Hepatocyte (in vitro differentiated cells): ENCODE results near the gene PRPF19. TPM values are rescaled to one million over a fixed set of nuclear protein-coding genes. Genes with fewer than 3 reads are reported as not detected.

Experiments used
- DNase-seq: peaks from one replicate; pipeline ENCODE4 v3.0.0-alpha.2; 2016; ENCODE audit warnings: low spot score
- H2AFZ ChIP-seq: fragments of 200-600 bp; sonication (generic); 2 replicates; pipeline ENCODE4 v1.6.0; 2016; ENCODE audit warnings: antibody characterized with exemption, mild to moderate bottlenecking
- H3K27ac ChIP-seq: fragments of 200-600 bp; sonication (generic); 2 replicates; pipeline ENCODE4 v1.5.1; 2016; ENCODE audit warnings: mild to moderate bottlenecking
- H3K27me3 ChIP-seq: fragments of 200-600 bp; sonication (generic); 2 replicates; pipeline ENCODE4 v1.6.1; 2016
- H3K36me3 ChIP-seq: fragments of 200-600 bp; sonication (generic); replicated peaks from 2 replicates; pipeline ENCODE4 v1.5.1; 2016; ENCODE audit warnings: low read depth; ENCODE audit not compliant: insufficient read depth
- H3K4me1 ChIP-seq: fragments of 200-600 bp; sonication (generic); 2 replicates; pipeline ENCODE4 v1.5.1; 2016; ENCODE audit warnings: mild to moderate bottlenecking, moderate library complexity; ENCODE audit not compliant: insufficient read depth
- H3K4me2 ChIP-seq: fragments of 200-600 bp; sonication (generic); 2 replicates; pipeline ENCODE4 v1.6.0; 2016
- H3K4me3 ChIP-seq: fragments of 200-600 bp; sonication (generic); 2 replicates; pipeline ENCODE4 v1.5.1; 2016; ENCODE audit warnings: mild to moderate bottlenecking
- H3K79me2 ChIP-seq: fragments of 200-600 bp; sonication (generic); 2 replicates; pipeline ENCODE4 v1.6.0; 2017; ENCODE audit warnings: mild to moderate bottlenecking
- H3K9me2 ChIP-seq: fragments of 200-600 bp; sonication (generic); replicated peaks from 2 replicates; pipeline ENCODE4 v1.6.0; 2017; ENCODE audit warnings: mild to moderate bottlenecking; ENCODE audit not compliant: insufficient read depth
- H3K9me3 ChIP-seq: fragments of 200-600 bp; sonication (generic); 2 replicates; pipeline ENCODE4 v1.5.1; 2016; ENCODE audit warnings: low read depth, mild to moderate bottlenecking
- H4K20me1 ChIP-seq: fragments of 200-600 bp; sonication (generic); 2 replicates; pipeline ENCODE4 v1.6.0; 2016; ENCODE audit warnings: mild to moderate bottlenecking; ENCODE audit not compliant: insufficient read depth, poor library complexity, severe bottlenecking
- EZH2 ChIP-seq: fragments of 200-600 bp; sonication (generic); IDR thresholded peaks from 2 replicates; pipeline ENCODE4 v1.6.1; 2016; ENCODE audit warnings: antibody characterized with exemption, mild to moderate bottlenecking, borderline replicate concordance
- EZH2phosphoT487 ChIP-seq: fragments of 200-600 bp; sonication (generic); IDR thresholded peaks from one replicate; pipeline ENCODE4 v1.6.1; 2018; ENCODE audit warnings: antibody characterized with exemption, mild to moderate bottlenecking, low read depth, moderate library complexity; ENCODE audit not compliant: unreplicated experiment, severe bottlenecking
- WGBS: methylation state at CpG from one replicate; pipeline ENCODE4 v1.1.6; 2016; ENCODE audit warnings: low lambda C conversion rate; ENCODE audit errors: missing lambda C conversion rate; 5-methylcytosine and 5-hydroxymethylcytosine counted together
- polyA plus RNA-seq: library from polyadenylated mRNA; unstranded; fragments of >200 nt; fragmentation: Nextera tagmentation; extraction: Ambion mirVana; gene quantifications from 2 replicates; pipeline ENCODE4 v1.2.1, GENCODE V29; 2016
- total RNA-seq: library from RNA; depleted of rRNA; stranded (reverse); fragments of >200 nt; gene quantifications from 2 replicates; pipeline ENCODE4 v1.2.3, GENCODE V29; 2014
- TF ChIP-seq, protein P1 (sequence below): fragments of 200-600 bp; sonication (generic); IDR thresholded peaks from 2 replicates; pipeline ENCODE4 v1.5.1; 2016; ENCODE audit warnings: antibody characterized with exemption, mild to moderate bottlenecking; ENCODE audit not compliant: poor library complexity

The PRPF19 gene
- total and polyA plus RNA-seq, 2 experiments from 2014 or later = 19.3 to 53.8 TPM

DNA sequence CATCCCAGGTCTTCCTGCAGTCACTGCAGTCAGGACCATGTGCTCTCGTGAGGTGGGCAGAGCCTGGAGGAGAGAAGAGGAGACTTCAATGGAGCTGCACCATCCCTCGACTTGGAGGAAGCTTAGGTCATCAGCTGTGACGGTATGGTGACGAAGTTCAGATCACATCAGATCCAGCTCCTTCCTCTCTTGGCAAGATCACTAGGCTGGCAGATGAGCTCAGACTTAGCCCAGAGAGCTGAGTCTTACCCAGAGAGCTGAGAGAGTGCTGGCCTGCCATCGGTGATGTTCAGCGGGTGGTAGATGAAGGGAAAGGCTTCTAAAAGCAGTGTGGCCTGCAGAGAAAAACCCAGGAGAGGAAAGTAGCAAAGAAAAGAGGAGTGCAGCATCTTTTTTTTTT is 47.4 kb upstream of the PRPF19 start:
- peaks cover 35% of the 10 kb centered on the region for H3K27me3 ChIP-seq
- no peak overlapping the region for H3K4me3 ChIP-seq
- no peaks in the 10 kb centered on the region for H3K9me2 ChIP-seq
- no peak overlapping the region for H3K27ac ChIP-seq
- H3K4me2 ChIP-seq = no peak overlapping the region
- peaks cover 3% of the 10 kb centered on the region for H3K4me1 ChIP-seq
- H4K20me1 ChIP-seq = no peaks in the 10 kb centered on the region
- no peaks in the 10 kb centered on the region for H3K79me2 ChIP-seq
- DNase-seq = no peak
- TF ChIP-seq, protein P1, sequence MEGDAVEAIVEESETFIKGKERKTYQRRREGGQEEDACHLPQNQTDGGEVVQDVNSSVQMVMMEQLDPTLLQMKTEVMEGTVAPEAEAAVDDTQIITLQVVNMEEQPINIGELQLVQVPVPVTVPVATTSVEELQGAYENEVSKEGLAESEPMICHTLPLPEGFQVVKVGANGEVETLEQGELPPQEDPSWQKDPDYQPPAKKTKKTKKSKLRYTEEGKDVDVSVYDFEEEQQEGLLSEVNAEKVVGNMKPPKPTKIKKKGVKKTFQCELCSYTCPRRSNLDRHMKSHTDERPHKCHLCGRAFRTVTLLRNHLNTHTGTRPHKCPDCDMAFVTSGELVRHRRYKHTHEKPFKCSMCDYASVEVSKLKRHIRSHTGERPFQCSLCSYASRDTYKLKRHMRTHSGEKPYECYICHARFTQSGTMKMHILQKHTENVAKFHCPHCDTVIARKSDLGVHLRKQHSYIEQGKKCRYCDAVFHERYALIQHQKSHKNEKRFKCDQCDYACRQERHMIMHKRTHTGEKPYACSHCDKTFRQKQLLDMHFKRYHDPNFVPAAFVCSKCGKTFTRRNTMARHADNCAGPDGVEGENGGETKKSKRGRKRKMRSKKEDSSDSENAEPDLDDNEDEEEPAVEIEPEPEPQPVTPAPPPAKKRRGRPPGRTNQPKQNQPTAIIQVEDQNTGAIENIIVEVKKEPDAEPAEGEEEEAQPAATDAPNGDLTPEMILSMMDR = no peak
- TF ChIP-seq EZH2phosphoT487 (no peak), EZH2 (no peak)
- no peak overlapping the region for H2AFZ ChIP-seq
- no peaks in the 10 kb centered on the region for H3K9me3 ChIP-seq
- H3K36me3 ChIP-seq = no peaks in the 10 kb centered on the region
- 83% methylated on average over 6 of the region's 6 CpGs for WGBS

DNA sequence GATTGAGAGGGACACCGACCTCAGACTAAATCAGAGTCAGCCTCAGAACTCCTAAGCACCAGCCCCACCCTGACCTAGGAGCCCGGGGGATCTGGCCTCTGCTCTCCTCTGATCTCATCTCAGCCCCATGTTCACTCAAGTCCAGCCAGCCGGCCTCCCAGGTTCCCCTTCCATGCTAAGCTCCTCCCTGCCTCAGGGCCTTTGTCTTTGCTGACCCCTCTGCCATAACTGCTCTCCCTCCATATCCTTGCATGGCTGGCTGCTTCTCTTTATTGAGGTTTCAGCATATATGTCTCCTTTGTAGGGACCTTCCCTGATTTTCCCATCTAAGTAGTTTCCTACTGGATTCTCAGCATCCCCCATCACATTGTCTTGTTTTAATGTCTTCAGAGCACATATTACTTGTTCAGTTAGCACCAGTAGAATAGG is 46.4 kb upstream of the PRPF19 start:
- TF ChIP-seq EZH2 (no peak), EZH2phosphoT487 (no peak)
- TF ChIP-seq, protein P1 = no peak
- H3K4me3 ChIP-seq = no peak overlapping the region
- no peaks in the 10 kb centered on the region for H3K9me3 ChIP-seq
- H2AFZ ChIP-seq = peak overlapping the region; percentile 75
- peaks cover 3% of the 10 kb centered on the region for H3K4me1 ChIP-seq
- H3K27me3 ChIP-seq = peaks cover 35% of the 10 kb centered on the region
- H3K4me2 ChIP-seq = peak overlapping the region; percentile 81
- no peaks in the 10 kb centered on the region for H4K20me1 ChIP-seq
- 49% methylated on average over 3 of the region's 3 CpGs for WGBS
- no peak for DNase-seq
- H3K79me2 ChIP-seq = no peaks in the 10 kb centered on the region
- no peaks in the 10 kb centered on the region for H3K36me3 ChIP-seq
- no peak overlapping the region for H3K27ac ChIP-seq
- H3K9me2 ChIP-seq = no peaks in the 10 kb centered on the region

DNA sequence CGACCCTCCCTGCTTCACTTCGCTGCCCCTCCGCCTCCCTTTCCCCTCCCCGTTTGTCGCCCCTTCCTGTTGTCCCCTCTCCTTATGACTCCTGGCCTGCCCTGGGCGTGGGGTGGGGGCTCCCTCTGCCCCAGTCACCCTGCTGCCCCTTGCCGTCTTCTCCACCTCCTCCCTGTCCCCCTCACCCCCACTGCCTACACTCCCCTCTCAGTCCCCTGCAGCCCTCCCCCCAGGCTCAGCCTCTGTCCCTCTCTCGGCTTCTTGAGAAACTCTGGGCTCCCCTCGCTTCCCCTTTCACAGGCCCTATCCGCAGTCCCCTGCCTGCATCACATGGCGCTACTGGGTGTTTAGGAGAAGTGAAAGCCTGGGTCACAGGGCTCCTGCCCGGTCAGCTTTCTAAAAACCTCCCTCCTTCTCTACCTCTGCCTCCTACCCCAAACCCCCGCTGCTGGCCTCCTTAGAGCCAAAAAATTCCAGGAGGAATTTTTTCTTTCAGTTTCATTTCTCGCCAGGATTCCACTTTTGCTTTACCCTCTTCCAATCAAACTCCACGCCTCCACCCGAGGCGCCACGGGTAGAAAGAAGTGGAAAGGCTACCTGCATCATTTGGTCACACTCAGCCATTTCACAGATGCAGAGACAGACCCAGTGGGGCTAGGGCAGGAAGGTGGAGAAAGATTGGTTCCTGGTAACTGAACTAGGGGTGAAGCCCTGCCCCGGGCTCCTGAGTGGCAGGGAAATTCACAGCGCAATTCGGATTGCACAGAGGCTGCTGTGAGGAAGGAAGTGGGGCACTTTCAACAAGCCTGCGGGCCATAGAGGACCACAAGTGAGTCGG is 45.7 kb upstream of the PRPF19 start, which contains the start of gene SLC15A3:
Gene SLC15A3 (minus strand): TSS at position 273 of the 838 bp plus-strand sequence. CDS start 625 bp downstream, outside the sequence.
- H3K4me3 ChIP-seq = no peak within 1 kb of the TSS
- peaks cover 3% of the 10 kb centered on the region for H3K4me1 ChIP-seq
- no peaks in the 10 kb centered on the region for H3K9me3 ChIP-seq
- DNase-seq = no peak
- peak within 1 kb of the TSS; percentile 81 for H3K4me2 ChIP-seq
- H3K79me2 ChIP-seq = no peaks in the 10 kb centered on the region
- H2AFZ ChIP-seq = peak within 1 kb of the TSS; percentile 75
- no peaks in the 10 kb centered on the region for H3K9me2 ChIP-seq
- H3K27me3 ChIP-seq = peaks cover 35% of the 10 kb centered on the region
- 44% methylated on average over 16 of the region's 23 CpGs for WGBS
- no peaks in the 10 kb centered on the region for H4K20me1 ChIP-seq
- no peak within 1 kb of the TSS for H3K27ac ChIP-seq
- no peaks in the 10 kb centered on the region for H3K36me3 ChIP-seq
- TF ChIP-seq EZH2phosphoT487 (no peak), EZH2 (no peak)
- TF ChIP-seq, protein P1 = no peak
